ENCODE data around the gene CNTNAP5.

CNTNAP5 gene

GRCh38 chr2:124025171-124025580 is at the start of gene CNTNAP5:
TSS of gene CNTNAP5 (plus strand) at chr2:124025287. CDS start at chr2:124025651, 364 bp downstream.
- H3K4me1 ChIP-seq (ENCODE audit: control insufficient read depth, insufficient read depth, low read length, unreplicated experiment): no peaks in the 10 kb centered on the region
- no peak within 1 kb of the TSS for H2AFZ ChIP-seq (ENCODE audit: low read length, unreplicated experiment)
- H3K36me3 ChIP-seq (ENCODE audit: insufficient read depth, low read length): no peaks in the 10 kb centered on the region
- H3K27me3 ChIP-seq (ENCODE audit: insufficient read depth, low read length): peaks cover 33% of the 10 kb centered on the region
- no peak within 1 kb of the TSS for H3K27ac ChIP-seq (ENCODE audit: low read depth, low read length)
- no peak within 1 kb of the TSS for H3K4me3 ChIP-seq (ENCODE audit: low read depth, low read length)
- H3K79me2 ChIP-seq (ENCODE audit: control insufficient read depth, insufficient read depth, low read length, unreplicated experiment): no peaks in the 10 kb centered on the region

GRCh38 chr2:123976054-123976648 is 48.9 kb upstream of the CNTNAP5 start:
- H3K36me3 ChIP-seq (ENCODE audit: insufficient read depth, low read length): no peaks in the 10 kb centered on the region

GRCh38 chr2:123993728-123994323 is 31.3 kb upstream of the CNTNAP5 start:
- no peaks in the 10 kb centered on the region for H3K27me3 ChIP-seq (ENCODE audit: insufficient read depth, low read length)
- H3K4me1 ChIP-seq (ENCODE audit: control insufficient read depth, insufficient read depth, low read length, unreplicated experiment): no peaks in the 10 kb centered on the region
- no peak overlapping the region for H3K27ac ChIP-seq (ENCODE audit: low read depth, low read length)
- H3K79me2 ChIP-seq (ENCODE audit: control insufficient read depth, insufficient read depth, low read length, unreplicated experiment): no peaks in the 10 kb centered on the region
- H2AFZ ChIP-seq (ENCODE audit: low read length, unreplicated experiment): no peak overlapping the region
- no peak overlapping the region for H3K4me3 ChIP-seq (ENCODE audit: low read depth, low read length)
- no peaks in the 10 kb centered on the region for H3K36me3 ChIP-seq (ENCODE audit: insufficient read depth, low read length)

More at GRCh38 chr2:123976054-123976648, 48.9 kb upstream of the CNTNAP5 start:
- no peak overlapping the region for H3K27ac ChIP-seq (ENCODE audit: low read depth, low read length)
- no peak overlapping the region for H3K4me3 ChIP-seq (ENCODE audit: low read depth, low read length)
- H3K27me3 ChIP-seq (ENCODE audit: insufficient read depth, low read length): no peaks in the 10 kb centered on the region
- no peaks in the 10 kb centered on the region for H3K4me1 ChIP-seq (ENCODE audit: control insufficient read depth, insufficient read depth, low read length, unreplicated experiment)
- no peaks in the 10 kb centered on the region for H3K79me2 ChIP-seq (ENCODE audit: control insufficient read depth, insufficient read depth, low read length, unreplicated experiment)
- H2AFZ ChIP-seq (ENCODE audit: low read length, unreplicated experiment): no peak overlapping the region

DNA sequence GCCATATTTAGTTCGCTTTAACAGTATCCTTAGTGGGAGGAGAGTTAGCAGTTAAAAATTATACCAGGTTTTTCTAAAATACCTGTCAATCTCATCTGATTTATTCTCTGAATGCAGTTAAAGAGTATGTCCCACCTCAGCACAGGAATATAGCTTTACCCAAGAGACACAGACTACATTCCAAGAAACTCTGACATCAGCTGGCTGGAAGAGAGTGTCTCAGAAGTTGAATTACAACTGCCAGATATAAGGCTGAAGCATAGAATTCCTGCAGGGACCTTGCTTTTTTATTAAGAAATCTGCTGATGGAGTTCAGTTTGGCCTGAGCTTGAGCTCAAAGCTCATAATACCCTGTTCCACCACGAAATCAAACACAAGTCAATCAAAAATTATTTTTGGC is 25.4 kb upstream of the CNTNAP5 start:
- H3K27me3 ChIP-seq (ENCODE audit: insufficient read depth, low read length): no peaks in the 10 kb centered on the region
- no peak overlapping the region for H3K4me3 ChIP-seq (ENCODE audit: low read depth, low read length)
- H3K79me2 ChIP-seq (ENCODE audit: control insufficient read depth, insufficient read depth, low read length, unreplicated experiment): no peaks in the 10 kb centered on the region
- no peaks in the 10 kb centered on the region for H3K4me1 ChIP-seq (ENCODE audit: control insufficient read depth, insufficient read depth, low read length, unreplicated experiment)
- H3K36me3 ChIP-seq (ENCODE audit: insufficient read depth, low read length): no peaks in the 10 kb centered on the region
- no peak overlapping the region for H3K27ac ChIP-seq (ENCODE audit: low read depth, low read length)
- H2AFZ ChIP-seq (ENCODE audit: low read length, unreplicated experiment): no peak overlapping the region

- Histone ChIP-seq H3K27me3 (ENCODE audit: insufficient read depth, low read length) (no peaks in the 10 kb centered on the region), H3K79me2 (ENCODE audit: control insufficient read depth, insufficient read depth, low read length, unreplicated experiment) (no peaks in the 10 kb centered on the region), H3K4me3 (ENCODE audit: low read depth, low read length) (no peak overlapping the region), H3K36me3 (ENCODE audit: insufficient read depth, low read length) (no peaks in the 10 kb centered on the region), H3K4me1 (ENCODE audit: control insufficient read depth, insufficient read depth, low read length, unreplicated experiment) (no peaks in the 10 kb centered on the region), H3K27ac (ENCODE audit: low read depth, low read length) (no peak overlapping the region), H2AFZ (ENCODE audit: low read length, unreplicated experiment) (no peak overlapping the region)
These were observed 23.2 kb upstream of the CNTNAP5 start for GRCh38 chr2:124001696-124002430.

- peaks cover 4% of the 10 kb centered on the region; the same call in 1 of the 2 replicates for H3K27me3 ChIP-seq (ENCODE audit: insufficient read depth, low read length)
- H3K36me3 ChIP-seq (ENCODE audit: insufficient read depth, low read length): no peaks in the 10 kb centered on the region
- H3K27ac ChIP-seq (ENCODE audit: low read depth, low read length): no peak overlapping the region
- H3K4me1 ChIP-seq (ENCODE audit: control insufficient read depth, insufficient read depth, low read length, unreplicated experiment): no peaks in the 10 kb centered on the region
- no peak overlapping the region for H2AFZ ChIP-seq (ENCODE audit: low read length, unreplicated experiment)
- H3K4me3 ChIP-seq (ENCODE audit: low read depth, low read length): no peak overlapping the region
- no peaks in the 10 kb centered on the region for H3K79me2 ChIP-seq (ENCODE audit: control insufficient read depth, insufficient read depth, low read length, unreplicated experiment)
These were observed 6.2 kb upstream of the CNTNAP5 start for GRCh38 chr2:124018890-124019289.

DNA sequence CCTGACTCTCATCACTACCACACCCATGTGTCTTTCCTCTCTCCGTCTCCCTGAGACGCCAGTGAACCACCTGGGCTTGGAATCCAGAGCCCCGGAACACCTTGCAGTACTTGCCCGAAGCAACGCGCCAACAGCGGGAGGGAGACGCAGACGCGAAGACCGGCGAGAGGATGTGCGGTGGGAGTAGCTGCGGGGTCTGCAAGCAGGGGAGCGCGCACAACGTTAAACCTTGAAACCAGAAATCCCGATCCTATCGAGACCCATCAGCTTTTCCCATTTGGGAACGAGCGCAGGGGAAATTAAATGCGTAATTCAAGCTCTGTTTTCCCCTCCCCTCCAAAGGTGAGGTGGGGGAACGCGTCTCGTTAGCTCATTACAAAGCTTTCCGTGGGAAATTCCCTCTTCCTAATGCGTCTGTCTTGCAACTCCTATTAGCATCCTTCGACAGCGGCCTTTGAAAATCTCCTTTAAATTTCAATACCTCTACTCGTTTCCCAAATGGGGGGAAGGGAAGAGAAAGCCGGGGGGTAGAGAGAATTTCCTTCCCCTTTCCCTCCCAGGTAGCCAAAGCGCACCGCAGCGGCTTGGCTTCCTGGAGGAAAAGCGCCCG is 421 bp upstream of the CNTNAP5 start:
- Histone ChIP-seq H2AFZ (ENCODE audit: low read length, unreplicated experiment) (no peak overlapping the region), H3K79me2 (ENCODE audit: control insufficient read depth, insufficient read depth, low read length, unreplicated experiment) (no peaks in the 10 kb centered on the region), H3K27me3 (ENCODE audit: insufficient read depth, low read length) (peaks cover 33% of the 10 kb centered on the region), H3K27ac (ENCODE audit: low read depth, low read length) (no peak overlapping the region), H3K36me3 (ENCODE audit: insufficient read depth, low read length) (no peaks in the 10 kb centered on the region), H3K4me1 (ENCODE audit: control insufficient read depth, insufficient read depth, low read length, unreplicated experiment) (no peaks in the 10 kb centered on the region), H3K4me3 (ENCODE audit: low read depth, low read length) (no peak overlapping the region)

DNA sequence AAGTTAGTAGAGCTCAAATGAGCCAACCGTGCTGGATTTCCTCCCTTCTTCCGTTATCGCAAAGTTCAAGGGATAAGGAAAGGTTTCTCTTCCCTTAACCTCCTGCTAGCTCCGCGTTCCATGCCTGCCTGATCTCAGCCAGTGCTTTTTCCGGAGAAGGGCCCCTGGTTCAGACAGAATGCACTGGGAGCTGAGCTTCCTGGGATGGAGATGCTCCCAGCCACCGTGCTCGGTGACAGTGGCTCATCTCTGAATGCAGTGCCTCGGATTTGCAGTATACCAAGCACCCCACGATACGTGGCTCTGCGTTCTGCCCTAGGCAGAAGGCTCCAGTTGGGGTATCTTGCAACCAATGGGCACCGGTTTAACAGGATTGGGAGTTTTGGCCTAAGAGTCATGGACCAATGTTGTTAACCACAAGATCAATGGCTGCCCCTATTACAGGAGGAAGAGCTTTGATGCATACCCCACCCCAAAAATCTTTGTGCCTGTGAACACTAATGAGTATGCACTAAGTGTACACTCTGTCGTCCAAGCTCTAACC is 876 bp downstream of the CNTNAP5 start:
- H3K36me3 ChIP-seq (ENCODE audit: insufficient read depth, low read length): no peaks in the 10 kb centered on the region
- no peaks in the 10 kb centered on the region for H3K4me1 ChIP-seq (ENCODE audit: control insufficient read depth, insufficient read depth, low read length, unreplicated experiment)
- no peak overlapping the region for H3K27ac ChIP-seq (ENCODE audit: low read depth, low read length)
- H2AFZ ChIP-seq (ENCODE audit: low read length, unreplicated experiment): no peak overlapping the region
- peaks cover 33% of the 10 kb centered on the region for H3K27me3 ChIP-seq (ENCODE audit: insufficient read depth, low read length)
- H3K79me2 ChIP-seq (ENCODE audit: control insufficient read depth, insufficient read depth, low read length, unreplicated experiment): no peaks in the 10 kb centered on the region
- H3K4me3 ChIP-seq (ENCODE audit: low read depth, low read length): no peak overlapping the region

- Histone ChIP-seq H3K36me3 (ENCODE audit: insufficient read depth, low read length) (no peaks in the 10 kb centered on the region), H3K27me3 (ENCODE audit: insufficient read depth, low read length) (peaks cover 33% of the 10 kb centered on the region), H3K4me3 (ENCODE audit: low read depth, low read length) (no peak overlapping the region), H3K27ac (ENCODE audit: low read depth, low read length) (no peak overlapping the region), H3K4me1 (ENCODE audit: control insufficient read depth, insufficient read depth, low read length, unreplicated experiment) (no peaks in the 10 kb centered on the region), H2AFZ (ENCODE audit: low read length, unreplicated experiment) (no peak overlapping the region), H3K79me2 (ENCODE audit: control insufficient read depth, insufficient read depth, low read length, unreplicated experiment) (no peaks in the 10 kb centered on the region)
These were observed 1.4 kb downstream of the CNTNAP5 start for GRCh38 chr2:124026503-124026902.

GRCh38 chr2:124027182-124027581 is 2.1 kb downstream of the CNTNAP5 start:
- H2AFZ ChIP-seq (ENCODE audit: low read length, unreplicated experiment): no peak overlapping the region
- peaks cover 33% of the 10 kb centered on the region for H3K27me3 ChIP-seq (ENCODE audit: insufficient read depth, low read length)
- no peak overlapping the region for H3K4me3 ChIP-seq (ENCODE audit: low read depth, low read length)
- no peaks in the 10 kb centered on the region for H3K4me1 ChIP-seq (ENCODE audit: control insufficient read depth, insufficient read depth, low read length, unreplicated experiment)
- H3K79me2 ChIP-seq (ENCODE audit: control insufficient read depth, insufficient read depth, low read length, unreplicated experiment): no peaks in the 10 kb centered on the region
- H3K27ac ChIP-seq (ENCODE audit: low read depth, low read length): no peak overlapping the region
- H3K36me3 ChIP-seq (ENCODE audit: insufficient read depth, low read length): no peaks in the 10 kb centered on the region
